K562 (cell line): ENCODE results near the gene FLOT2. TPM values are rescaled to one million over a fixed set of nuclear protein-coding genes. Genes with fewer than 3 reads are reported as not detected.
A peak's percentile ranks its signal among the peaks of the same experiment; 100 is the strongest.

Experiments
- ATAC-seq: fragments of 200-7000 bp; cut with Tn5 transposase; 3 replicates; pipeline ENCODE4 v1.9.1; 2020; ENCODE audit warnings: moderate library complexity
- BruUV-seq: library from RNA; stranded (reverse); fragments of 400-500 nt; replicated peaks from 2 replicates; lab custom pipeline; 2021; lab: Mats Ljungman, UMichigan
- CTCF ChIA-PET: fragments of 300-600 bp; formaldehyde crosslinking; extraction: SDS; loops from one replicate; lab custom pipeline; 2021; ENCODE audit warnings: low intra/inter-chr PET ratio; lab: Yijun Ruan, JAX
- POLR2A ChIA-PET: fragments of 300-600, 350-650 bp; sonication (Branson Sonifier 250); formaldehyde crosslinking; extraction: SDS; loops from one replicate; lab custom pipeline; 2021; ENCODE audit warnings: antibody characterized with exemption, inconsistent platforms; lab: Yijun Ruan, JAX
- DNase-seq, 4 experiments: peaks; one replicate each; pipeline versions ENCODE4 v3.0.0 to v3.0.0-alpha.2; 2011 to 2018; ENCODE audit warnings: low spot score in 3 of 4, mixed read lengths in 3 of 4; ENCODE audit errors: extremely low read depth in 1 of 4
- FAIRE-seq: peaks from 2 replicates; lab custom pipeline; 2011; peaks lifted over from hg19 to GRCh38; lab: Jason Lieb, UNC
- H2AFZ ChIP-seq: 2 replicates; pipeline ENCODE4 v1.6.0; 2011; ENCODE audit warnings: low read depth, low read length, control low read depth, inconsistent platforms
- H3K27ac ChIP-seq: fragments of 200-600 bp; 3 replicates; pipeline ENCODE4 v1.8.0; 2011; ENCODE audit warnings: low read depth, mild to moderate bottlenecking, control low read depth, inconsistent platforms, low read length, moderate library complexity, mixed read lengths; ENCODE audit errors: extremely low read depth
- H3K27me3 ChIP-seq, 2 experiments: fragments of 300-600 bp in 1 of 2; 2 replicates in 1 of 2; 3 replicates in 1 of 2; pipeline versions ENCODE4 v1.6.0 to v1.8.0; 2011; ENCODE audit warnings: inconsistent platforms in 2 of 2, low read length in 2 of 2, mild to moderate bottlenecking in 1 of 2, mixed read lengths in 1 of 2, moderate library complexity in 1 of 2; ENCODE audit not compliant: control insufficient read depth in 2 of 2, insufficient read depth in 2 of 2
- H3K36me3 ChIP-seq: fragments of 300-600 bp; 3 replicates; pipeline ENCODE4 v1.8.0; 2011; ENCODE audit warnings: mild to moderate bottlenecking, low read length, inconsistent platforms; ENCODE audit not compliant: control insufficient read depth, insufficient read depth
- H3K4me1 ChIP-seq, 2 experiments: fragments of 200-600 bp in 1 of 2; replicated peaks in 1 of 2; 2 replicates in 1 of 2; 3 replicates in 1 of 2; pipeline versions ENCODE4 v1.5.1 to v1.8.0; 2011; ENCODE audit warnings: inconsistent platforms in 2 of 2, low read length in 2 of 2, mild to moderate bottlenecking in 1 of 2, mixed read lengths in 1 of 2, moderate library complexity in 1 of 2; ENCODE audit not compliant: control insufficient read depth in 2 of 2, insufficient read depth in 2 of 2
- H3K4me2 ChIP-seq: 2 replicates; pipeline ENCODE4 v1.6.1; 2011; ENCODE audit warnings: low read length, control low read depth, inconsistent platforms, mixed read lengths; ENCODE audit not compliant: insufficient read depth
- H3K4me3 ChIP-seq: fragments of 200-600 bp; sonication (generic), shearing (Covaris generic); 2 replicates; pipeline ENCODE4 v1.5.1; 2016; ENCODE audit warnings: control low read depth, inconsistent platforms
- H3K79me2 ChIP-seq: fragments of 200-600 bp; 3 replicates; pipeline ENCODE4 v1.8.0; 2011; ENCODE audit warnings: low read length, inconsistent platforms; ENCODE audit not compliant: control insufficient read depth, insufficient read depth
- H3K9ac ChIP-seq, 2 experiments: 2 replicates each; pipeline versions ENCODE4 v1.6.0 to v1.6.1; 2011; ENCODE audit warnings: low read depth in 2 of 2, low read length in 2 of 2, control low read depth in 1 of 2, inconsistent platforms in 1 of 2, mild to moderate bottlenecking in 1 of 2, mixed read lengths in 1 of 2; ENCODE audit not compliant: insufficient read depth in 1 of 2
- H3K9me1 ChIP-seq: one replicate; pipeline ENCODE4 v1.6.0; 2011; ENCODE audit warnings: inconsistent platforms, mild to moderate bottlenecking, low read length, moderate library complexity; ENCODE audit not compliant: control insufficient read depth, insufficient read depth
- H3K9me3 ChIP-seq: replicated peaks from 2 replicates; pipeline ENCODE4 v1.5.1; 2011; ENCODE audit warnings: low read depth, low read length, inconsistent platforms; ENCODE audit not compliant: control insufficient read depth, insufficient read depth
- H4K20me1 ChIP-seq: replicated peaks from 2 replicates; pipeline ENCODE4 v1.6.1; 2011; ENCODE audit warnings: low read length, inconsistent platforms, mixed read lengths; ENCODE audit not compliant: control insufficient read depth, insufficient read depth
- CBFA2T3 ChIP-seq: fragments of 450-650 bp; IDR thresholded peaks from 2 replicates; pipeline ENCODE4 v1.6.1; 2017
- CREBBP ChIP-seq: IDR thresholded peaks from one replicate; pipeline ENCODE4 v1.6.1; 2012; ENCODE audit warnings: low read depth, mild to moderate bottlenecking, control low read depth, inconsistent platforms, low read length
- HNRNPH1 ChIP-seq: fragments of 200-400 bp; formaldehyde crosslinking; optimal IDR thresholded peaks from 2 replicates; pipeline ENCODE3; 2017; ENCODE audit warnings: low read depth, mild to moderate bottlenecking, low read length, moderate library complexity
- RBBP5 ChIP-seq: fragments of 200-600 bp; sonication (generic); IDR thresholded peaks from 2 replicates; pipeline ENCODE4 v1.6.1; 2012; ENCODE audit warnings: borderline replicate concordance, mild to moderate bottlenecking, low read length, control low read depth, inconsistent platforms; ENCODE audit not compliant: insufficient read depth, poor library complexity, severe bottlenecking
- ZNF589 ChIP-seq: fragments of 200-800 bp; sonication (Bioruptor generic); IDR thresholded peaks from 2 replicates; pipeline ENCODE4 v1.6.1; 2016; ENCODE audit warnings: low read depth, missing genetic modification characterization, missing compliant biosample characterization
- WGBS: fragments of 100-300 bp; shearing (Covaris generic); methylation state at CpG from one replicate; pipeline ENCODE4 v1.1.6; 2016; ENCODE audit warnings: low coverage, mixed read lengths; ENCODE audit not compliant: insufficient coverage; ENCODE audit errors: missing lambda C conversion rate; 5-methylcytosine and 5-hydroxymethylcytosine counted together
- in situ Hi-C: fragments of 300-500 bp; cut with MboI; formaldehyde crosslinking; loops from 4 replicates; pipeline ENCODE4 v1.15.0; 2018; ENCODE audit warnings: inconsistent platforms, mixed read lengths
- intact Hi-C: fragments of 100-400 bp; cut with micrococcal nuclease; formaldehyde crosslinking; loops from 2 replicates; pipeline ENCODE4 v1.14.2; 2022
- polyA plus RNA-seq, 8 experiments: library from polyadenylated mRNA; depleted of rRNA in 4 of 8; stranded (reverse) in 5 of 8; unstranded in 3 of 8; fragments of >200 nt; fragmentation: Nextera tagmentation in 2 of 8; fragmentation: Illumina TruSeq in 1 of 8; extraction: Ambion mirVana in 2 of 8; extraction: Trizol in 1 of 8; gene quantifications; 2 replicates each; pipeline versions ENCODE4 v1.2.1 to v1.2.3, GENCODE V29; 2011 to 2014; ENCODE audit warnings: inconsistent platforms in 1 of 8, missing spikeins in 1 of 8
- total RNA-seq, 7 experiments: library from RNA; depleted of rRNA in 6 of 7; stranded (reverse); fragments of >200 nt in 6 of 7; fragmentation: Illumina TruSeq in 2 of 7; extraction: Trizol in 2 of 7; gene quantifications; 2 replicates each; pipeline versions ENCODE4 v1.2.1 to v1.2.3, GENCODE V29; 2011 to 2021; ENCODE audit warnings: low replicate concordance in 1 of 7

The FLOT2 gene
- total and polyA plus RNA-seq, 9 of the 15 experiments (the other 6 are each of a cell fraction or from before 2014, with no cell fraction given): 17.5 to 138 (median 41.7) TPM

DNA sequence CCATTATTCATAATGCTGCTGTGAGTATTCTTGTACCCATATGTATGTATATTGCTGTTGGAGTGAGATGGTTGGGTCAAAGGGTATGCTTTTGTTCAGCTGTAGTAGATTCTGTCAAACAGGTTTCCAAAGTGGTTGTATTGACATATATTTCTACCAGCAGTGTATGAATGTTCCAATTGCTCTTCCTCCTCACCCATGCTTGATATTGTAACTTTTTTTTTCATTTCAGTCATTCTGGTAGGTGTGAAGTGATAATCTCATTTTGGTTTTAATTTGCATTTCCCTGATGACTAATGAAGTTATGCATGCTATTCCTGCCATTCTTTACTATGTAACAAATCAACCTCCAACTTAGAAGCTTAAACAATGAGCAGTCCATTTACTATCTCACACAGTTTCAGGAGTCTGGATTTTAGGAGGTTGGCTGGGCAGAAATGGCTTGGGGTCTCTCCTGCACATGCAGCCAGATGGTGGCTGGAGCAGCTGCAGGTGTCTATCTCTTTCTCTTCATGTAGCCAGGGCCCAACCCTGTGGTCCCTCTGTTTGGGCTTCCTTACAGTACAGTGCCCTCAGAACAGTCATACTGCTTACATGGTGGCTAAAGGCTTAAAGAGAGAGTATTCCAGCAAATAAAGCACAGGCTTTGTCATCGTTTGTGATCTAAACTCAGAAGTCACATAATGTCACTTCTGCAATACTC, 21.5 kb downstream of the FLOT2 start:
- H4K20me1 ChIP-seq: no peaks in the 10 kb centered on the region
- in situ Hi-C loops (no loop called here), intact Hi-C loops (no loop called here)
- no peak overlapping the region for H3K27ac ChIP-seq
- no peak overlapping the region; a peak in 1 of 4 replicates for H3K9ac ChIP-seq
- TF ChIP-seq ZNF589 (CRISPR knock-in tag) (no peak), HNRNPH1 (no peak), RBBP5 (no peak), CBFA2T3 (0 out of 2 replicates have a peak, but pooled peaks have one; percentile 15), CREBBP (no peak)
- H3K9me3 ChIP-seq: peaks cover 3% of the 10 kb centered on the region
- no peak overlapping the region for H3K4me3 ChIP-seq
- H3K9me1 ChIP-seq: no peaks in the 10 kb centered on the region
- no peak for FAIRE-seq
- ChIA-PET POLR2A (interaction anchor here (0.6 to 1.0 kb wide), 3 partner anchors 17 to 92 kb away, joined by 3 read pairs; no protein-coding TSS in a partner anchor), CTCF (no interaction called here)
- no peak for DNase-seq
- 12% methylated on average over 1 of the region's 1 CpG for WGBS
- 0 out of 2 replicates have a peak overlapping the region, but pooled peaks have one; percentile 6 for H2AFZ ChIP-seq
- H3K79me2 ChIP-seq: peaks cover 5% of the 10 kb centered on the region; the same call in 1 of the 3 replicates
- H3K4me1 ChIP-seq: peaks cover 52 to 54% of the 10 kb centered on the region in 2 experiments
- no peaks in the 10 kb centered on the region for H3K27me3 ChIP-seq
- no peak for ATAC-seq
- peaks cover 30% of the 10 kb centered on the region for H3K36me3 ChIP-seq
- no peak overlapping the region for H3K4me2 ChIP-seq
- BruUV-seq: no TSS peak
